Measurements from ENCODE around the gene ATXN1. TPM values are rescaled to one million over a fixed set of nuclear protein-coding genes. Genes with fewer than 3 reads are reported as not detected.

Gene ATXN1
- total and polyA plus RNA-seq, 2 experiments from 2014 or later, result 4.8 to 9.1 TPM

DNA sequence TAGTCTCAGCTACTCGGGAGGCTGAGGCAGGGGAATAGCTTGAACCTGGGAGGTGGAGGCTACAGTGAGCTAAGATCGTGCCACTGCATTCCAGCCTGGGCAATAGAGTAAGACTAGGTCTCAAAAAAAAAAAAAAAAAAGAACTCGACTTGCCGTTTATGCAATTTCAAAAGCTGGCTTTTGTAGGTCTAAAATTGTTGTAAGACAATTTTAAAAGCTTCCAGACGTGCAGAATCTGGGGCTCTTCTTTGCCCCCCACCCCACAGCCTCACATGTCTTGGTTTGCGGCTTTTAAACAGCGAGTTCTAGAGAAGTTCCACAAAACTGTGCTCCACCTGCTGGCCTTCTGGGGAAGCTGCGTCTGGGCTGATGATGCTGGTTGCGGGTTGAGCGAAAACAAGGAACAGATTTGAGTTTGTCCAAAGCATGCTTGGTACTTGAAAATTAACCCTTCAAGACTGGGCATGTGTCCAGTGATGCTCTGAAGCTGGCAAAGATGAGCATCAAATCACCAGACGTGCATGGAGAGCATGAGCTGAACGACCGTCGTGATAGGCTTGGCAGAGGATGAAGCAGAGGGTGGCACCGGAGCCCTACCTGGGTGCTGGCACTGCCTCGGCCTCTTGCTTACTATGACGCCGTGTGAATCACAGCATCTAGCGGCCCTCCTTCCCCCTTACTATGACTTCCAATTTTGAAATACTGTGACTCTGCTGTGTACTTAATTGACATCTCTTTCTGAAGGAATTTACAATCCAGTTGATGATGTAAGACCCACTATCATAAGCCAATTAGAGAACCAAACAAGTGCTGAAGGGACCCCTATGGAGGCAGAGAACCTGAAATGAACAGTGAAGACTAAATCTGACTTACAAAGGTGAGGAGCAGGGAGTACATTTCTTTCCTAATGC, 351.5 kb downstream of the ATXN1 start:
- Mint-ChIP-seq H3K27ac (no peak overlapping the region), H3K9me3 (no peaks in the 10 kb centered on the region), H3K36me3 (ENCODE audit: low read depth) (no peaks in the 10 kb centered on the region), H3K4me3 (no peak overlapping the region), H3K4me1 (peaks cover 6% of the 10 kb centered on the region; the same call in 1 of the 3 replicates), H3K27me3 (ENCODE audit: insufficient read depth, low read depth, poor library complexity) (peaks cover 2% of the 10 kb centered on the region)
- DNase-seq (ENCODE audit: low spot score), result peak; percentile 84
- H3K27ac ChIP-seq (ENCODE audit: low read depth), result no peak overlapping the region
- TF ChIP-seq, protein P1, sequence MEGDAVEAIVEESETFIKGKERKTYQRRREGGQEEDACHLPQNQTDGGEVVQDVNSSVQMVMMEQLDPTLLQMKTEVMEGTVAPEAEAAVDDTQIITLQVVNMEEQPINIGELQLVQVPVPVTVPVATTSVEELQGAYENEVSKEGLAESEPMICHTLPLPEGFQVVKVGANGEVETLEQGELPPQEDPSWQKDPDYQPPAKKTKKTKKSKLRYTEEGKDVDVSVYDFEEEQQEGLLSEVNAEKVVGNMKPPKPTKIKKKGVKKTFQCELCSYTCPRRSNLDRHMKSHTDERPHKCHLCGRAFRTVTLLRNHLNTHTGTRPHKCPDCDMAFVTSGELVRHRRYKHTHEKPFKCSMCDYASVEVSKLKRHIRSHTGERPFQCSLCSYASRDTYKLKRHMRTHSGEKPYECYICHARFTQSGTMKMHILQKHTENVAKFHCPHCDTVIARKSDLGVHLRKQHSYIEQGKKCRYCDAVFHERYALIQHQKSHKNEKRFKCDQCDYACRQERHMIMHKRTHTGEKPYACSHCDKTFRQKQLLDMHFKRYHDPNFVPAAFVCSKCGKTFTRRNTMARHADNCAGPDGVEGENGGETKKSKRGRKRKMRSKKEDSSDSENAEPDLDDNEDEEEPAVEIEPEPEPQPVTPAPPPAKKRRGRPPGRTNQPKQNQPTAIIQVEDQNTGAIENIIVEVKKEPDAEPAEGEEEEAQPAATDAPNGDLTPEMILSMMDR (conservative IDR thresholded peaks at IDR 0.05; ENCODE audit: low read depth in 2 of 2), result peak; percentile 83
- TF ChIP-seq CREB1 (CRISPR knock-in tag; IDR thresholded peaks at IDR 0.05; ENCODE audit: low read depth), result 0 out of 2 replicates have a peak, but pooled peaks have one; percentile 15
- no peak for TF ChIP-seq STAT1 (IDR thresholded peaks at IDR 0.05; ENCODE audit: unreplicated experiment)
- H3K4me1 ChIP-seq (ENCODE audit: insufficient read depth), result no peaks in the 10 kb centered on the region
- H3F3A ChIP-seq (replicated peaks; ENCODE audit: low read depth), result no peaks in the 10 kb centered on the region
- H3K4me3 ChIP-seq, result no peak overlapping the region
- H4K20me1 ChIP-seq (replicated peaks; ENCODE audit: insufficient read depth), result no peaks in the 10 kb centered on the region
- H2AFZ ChIP-seq, result no peak overlapping the region; the same call in 1 of the 2 replicates
- H3K4me2 ChIP-seq, result no peak overlapping the region
- H3K27me3 ChIP-seq (ENCODE audit: insufficient read depth), result no peaks in the 10 kb centered on the region
- H3K79me2 ChIP-seq (replicated peaks; ENCODE audit: insufficient read depth), result no peaks in the 10 kb centered on the region
- H3K36me3 ChIP-seq (ENCODE audit: insufficient read depth), result no peaks in the 10 kb centered on the region
- ATAC-seq, result peak; percentile 93
- no peaks in the 10 kb centered on the region for H3K9me2 ChIP-seq (ENCODE audit: insufficient read depth)

DNA sequence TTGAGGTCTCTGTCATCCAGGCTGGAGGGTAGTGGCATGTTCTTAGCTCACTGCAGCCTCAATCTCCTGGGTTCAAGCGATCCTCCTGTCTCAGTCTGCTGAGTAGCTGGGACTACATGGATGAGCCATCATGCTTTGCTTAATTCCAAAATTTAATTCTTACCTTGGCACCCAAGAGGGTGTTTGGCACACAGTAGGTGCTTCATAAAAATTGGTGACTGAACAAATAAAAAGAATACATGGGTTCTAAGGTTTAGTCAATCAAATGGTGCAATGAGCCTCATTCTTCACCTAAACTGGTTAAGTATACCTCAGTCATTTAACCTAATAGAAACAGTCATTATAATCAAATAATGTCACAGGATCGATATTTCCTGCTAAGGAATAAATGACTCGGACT, 352.5 kb downstream of the ATXN1 start:
- Histone ChIP-seq H3K4me2 (no peak overlapping the region), H3K9me2 (ENCODE audit: insufficient read depth) (no peaks in the 10 kb centered on the region), H3K27ac (ENCODE audit: low read depth) (no peak overlapping the region), H4K20me1 (replicated peaks; ENCODE audit: insufficient read depth) (no peaks in the 10 kb centered on the region), H3K79me2 (replicated peaks; ENCODE audit: insufficient read depth) (no peaks in the 10 kb centered on the region), H3K4me1 (ENCODE audit: insufficient read depth) (no peaks in the 10 kb centered on the region), H3K27me3 (ENCODE audit: insufficient read depth) (no peaks in the 10 kb centered on the region), H3K36me3 (ENCODE audit: insufficient read depth) (no peaks in the 10 kb centered on the region), H3K4me3 (no peak overlapping the region), H2AFZ (no peak overlapping the region), H3F3A (replicated peaks; ENCODE audit: low read depth) (no peaks in the 10 kb centered on the region)
- ATAC-seq (no peak), DNase-seq (ENCODE audit: low spot score) (no peak)
- Mint-ChIP-seq H3K9me3 (no peaks in the 10 kb centered on the region), H3K27me3 (ENCODE audit: insufficient read depth, low read depth, poor library complexity) (peaks cover 6% of the 10 kb centered on the region), H3K36me3 (ENCODE audit: low read depth) (no peaks in the 10 kb centered on the region), H3K4me1 (peaks cover 6% of the 10 kb centered on the region; the same call in 1 of the 3 replicates), H3K27ac (no peak overlapping the region), H3K4me3 (no peak overlapping the region)
- TF ChIP-seq ZNF331 (CRISPR knock-in tag; IDR thresholded peaks at IDR 0.05; ENCODE audit: low read depth), result no peak
- TF ChIP-seq ZNF114 (CRISPR knock-in tag; IDR thresholded peaks at IDR 0.05), result no peak
- TF ChIP-seq, protein P1 (conservative IDR thresholded peaks at IDR 0.05; ENCODE audit: low read depth in 2 of 2), result no peak
- no peak for TF ChIP-seq EZH2 (IDR thresholded peaks at IDR 0.05; ENCODE audit: low read depth, unreplicated experiment)
- TF ChIP-seq, protein P2, sequence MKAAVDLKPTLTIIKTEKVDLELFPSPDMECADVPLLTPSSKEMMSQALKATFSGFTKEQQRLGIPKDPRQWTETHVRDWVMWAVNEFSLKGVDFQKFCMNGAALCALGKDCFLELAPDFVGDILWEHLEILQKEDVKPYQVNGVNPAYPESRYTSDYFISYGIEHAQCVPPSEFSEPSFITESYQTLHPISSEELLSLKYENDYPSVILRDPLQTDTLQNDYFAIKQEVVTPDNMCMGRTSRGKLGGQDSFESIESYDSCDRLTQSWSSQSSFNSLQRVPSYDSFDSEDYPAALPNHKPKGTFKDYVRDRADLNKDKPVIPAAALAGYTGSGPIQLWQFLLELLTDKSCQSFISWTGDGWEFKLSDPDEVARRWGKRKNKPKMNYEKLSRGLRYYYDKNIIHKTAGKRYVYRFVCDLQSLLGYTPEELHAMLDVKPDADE (IDR thresholded peaks at IDR 0.05), result no peak
- TF ChIP-seq, protein P3, sequence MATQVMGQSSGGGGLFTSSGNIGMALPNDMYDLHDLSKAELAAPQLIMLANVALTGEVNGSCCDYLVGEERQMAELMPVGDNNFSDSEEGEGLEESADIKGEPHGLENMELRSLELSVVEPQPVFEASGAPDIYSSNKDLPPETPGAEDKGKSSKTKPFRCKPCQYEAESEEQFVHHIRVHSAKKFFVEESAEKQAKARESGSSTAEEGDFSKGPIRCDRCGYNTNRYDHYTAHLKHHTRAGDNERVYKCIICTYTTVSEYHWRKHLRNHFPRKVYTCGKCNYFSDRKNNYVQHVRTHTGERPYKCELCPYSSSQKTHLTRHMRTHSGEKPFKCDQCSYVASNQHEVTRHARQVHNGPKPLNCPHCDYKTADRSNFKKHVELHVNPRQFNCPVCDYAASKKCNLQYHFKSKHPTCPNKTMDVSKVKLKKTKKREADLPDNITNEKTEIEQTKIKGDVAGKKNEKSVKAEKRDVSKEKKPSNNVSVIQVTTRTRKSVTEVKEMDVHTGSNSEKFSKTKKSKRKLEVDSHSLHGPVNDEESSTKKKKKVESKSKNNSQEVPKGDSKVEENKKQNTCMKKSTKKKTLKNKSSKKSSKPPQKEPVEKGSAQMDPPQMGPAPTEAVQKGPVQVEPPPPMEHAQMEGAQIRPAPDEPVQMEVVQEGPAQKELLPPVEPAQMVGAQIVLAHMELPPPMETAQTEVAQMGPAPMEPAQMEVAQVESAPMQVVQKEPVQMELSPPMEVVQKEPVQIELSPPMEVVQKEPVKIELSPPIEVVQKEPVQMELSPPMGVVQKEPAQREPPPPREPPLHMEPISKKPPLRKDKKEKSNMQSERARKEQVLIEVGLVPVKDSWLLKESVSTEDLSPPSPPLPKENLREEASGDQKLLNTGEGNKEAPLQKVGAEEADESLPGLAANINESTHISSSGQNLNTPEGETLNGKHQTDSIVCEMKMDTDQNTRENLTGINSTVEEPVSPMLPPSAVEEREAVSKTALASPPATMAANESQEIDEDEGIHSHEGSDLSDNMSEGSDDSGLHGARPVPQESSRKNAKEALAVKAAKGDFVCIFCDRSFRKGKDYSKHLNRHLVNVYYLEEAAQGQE (IDR thresholded peaks at IDR 0.05; ENCODE audit: unreplicated experiment), result no peak
- no peak for TF ChIP-seq JUNB (IDR thresholded peaks at IDR 0.05; ENCODE audit: unreplicated experiment)
- TF ChIP-seq STAT1 (IDR thresholded peaks at IDR 0.05; ENCODE audit: unreplicated experiment), result no peak
- no peak for TF ChIP-seq NANOG (IDR thresholded peaks at IDR 0.05; ENCODE audit: borderline replicate concordance)
- TF ChIP-seq EZH2phosphoT487 (IDR thresholded peaks at IDR 0.05; ENCODE audit: unreplicated experiment), result no peak

Measured in GM23338 (cell line).